ENCODE measurements around the gene LY6G5B.
"Not testable (repeated sequence)": the region's sequence is repeated elsewhere in the genome, so short reads cannot be mapped to it uniquely, and the experiment has no call there.

LY6G5B gene

GRCh38 chr6:31692353-31692752 is 22.6 kb downstream of the LY6G5B start:
- no peak for DNase-seq

GRCh38 chr6:31692886-31693285 is 23.1 kb downstream of the LY6G5B start:
- no peak for DNase-seq

GRCh38 chr6:31693535-31693934 is 23.8 kb downstream of the LY6G5B start:
- no peak for DNase-seq

- DNase-seq, result no peak
These were observed 27.8 kb downstream of the LY6G5B start for GRCh38 chr6:31697555-31697954.

GRCh38 chr6:31700740-31701401 is 31.1 kb downstream of the LY6G5B start:
- no peak for DNase-seq

GRCh38 chr6:31701666-31702404 is 32.1 kb downstream of the LY6G5B start:
- peak; percentile 14 for DNase-seq

- DNase-seq, result no peak
These were observed 32.6 kb downstream of the LY6G5B start for GRCh38 chr6:31702405-31702818.

GRCh38 chr6:31702819-31703716 is 33.3 kb downstream of the LY6G5B start, which contains the start of gene ABHD16A:
Gene ABHD16A (minus strand): TSS chr6:31703324. CDS start chr6:31703281, 43 bp downstream.
- DNase-seq, result peak; percentile 68

- no peak for DNase-seq
These were observed 36.2 kb downstream of the LY6G5B start for GRCh38 chr6:31705931-31706330.

- no peak for DNase-seq
These were observed 36.8 kb downstream of the LY6G5B start, which contains the start of gene LY6G6F for GRCh38 chr6:31706599-31706998. Gene LY6G6F (plus strand): TSS chr6:31706866. CDS start chr6:31706907, 41 bp downstream.

GRCh38 chr6:31707701-31708100 is 37.9 kb downstream of the LY6G5B start:
- DNase-seq, result no peak

GRCh38 chr6:31708224-31708623 is 38.4 kb downstream of the LY6G5B start:
- DNase-seq, result no peak

GRCh38 chr6:31709157-31709556 is 39.4 kb downstream of the LY6G5B start:
- DNase-seq, result not testable (repeated sequence)

GRCh38 chr6:31710523-31711219 is 40.9 kb downstream of the LY6G5B start:
- no peak for DNase-seq

- DNase-seq, result no peak
These were observed 41.5 kb downstream of the LY6G5B start for GRCh38 chr6:31711233-31711632.

- no peak for DNase-seq
These were observed 42.5 kb downstream of the LY6G5B start for GRCh38 chr6:31712296-31712695.

- DNase-seq, result no peak
These were observed 43.7 kb downstream of the LY6G5B start for GRCh38 chr6:31713465-31713864.

- DNase-seq, result no peak
These were observed 44.4 kb downstream of the LY6G5B start for GRCh38 chr6:31713991-31714684.

- DNase-seq, result no peak
These were observed 45.5 kb downstream of the LY6G5B start, which contains the start of gene LY6G6D for GRCh38 chr6:31715022-31715958. Gene LY6G6D (plus strand): TSS chr6:31715348. CDS start chr6:31715356, 8 bp downstream.

GRCh38 chr6:31717499-31718222 is 47.9 kb downstream of the LY6G5B start:
- DNase-seq, result peak; percentile 29

All from NCI-H1436 treated with DMSO at 0.1 percent for 48 hours (cell line).